Measurements from ENCODE around the gene MRPL10.
A peak's percentile ranks its signal among the peaks of the same experiment; 100 is the strongest.

The MRPL10 gene

GRCh38 chr17:47831003-47831933 is at the start of gene MRPL10, which contains the start of gene LRRC46:
MRPL10 (minus strand) TSS chr17:47831541; CDS start chr17:47831511, 30 bp downstream.
LRRC46 (plus strand) TSS chr17:47831670; CDS start chr17:47831990, 320 bp downstream.
- DNase-seq = peak; percentile 83 to 93 (median 86)

- no peak for DNase-seq
Measured at GRCh38 chr17:47879776-47880454, 48.6 kb upstream of the MRPL10 start.

GRCh38 chr17:47879028-47879585 is 47.8 kb upstream of the MRPL10 start:
- no peak for DNase-seq

DNA sequence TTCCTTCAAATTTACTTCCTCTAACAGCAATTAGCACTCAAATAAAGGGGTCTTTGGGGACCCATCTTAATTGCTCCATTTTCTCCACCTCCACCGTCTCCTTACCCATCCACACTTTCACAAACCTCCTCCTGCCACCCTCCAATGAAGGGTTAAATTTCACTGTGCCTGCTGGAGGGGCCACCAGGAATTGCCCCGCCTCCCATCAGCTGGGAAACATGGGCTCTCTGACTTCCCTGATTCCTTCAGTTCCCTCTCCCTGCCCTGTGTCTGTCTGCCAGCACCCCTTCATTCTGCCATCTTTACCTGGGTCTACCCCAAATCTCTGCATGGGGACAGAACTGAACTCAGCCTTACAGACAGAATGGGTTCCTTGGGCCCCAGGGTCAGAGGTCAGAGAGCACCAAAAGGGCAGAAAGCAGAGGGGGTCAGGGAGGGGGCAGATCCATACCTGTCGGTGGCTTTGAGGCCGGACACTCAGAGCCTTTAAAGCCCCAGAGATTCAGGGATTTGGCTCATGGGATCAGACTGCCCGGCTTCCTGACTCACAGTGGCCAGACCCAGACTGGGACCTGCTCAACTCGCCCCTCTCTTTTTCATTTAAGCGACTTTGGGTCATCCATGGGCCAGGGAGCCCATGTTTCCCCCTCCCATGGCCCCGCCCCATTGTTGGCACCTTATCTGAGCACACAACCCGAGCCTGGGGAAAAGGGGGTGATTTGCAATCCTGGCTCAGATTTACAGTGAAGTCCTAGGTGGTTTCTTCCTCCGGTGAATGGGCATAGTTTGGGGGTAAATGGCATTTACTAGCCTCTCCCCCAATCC is 47.1 kb upstream of the MRPL10 start:
- DNase-seq = no peak

- no peak for DNase-seq
Measured at GRCh38 chr17:47877368-47878034, 46.2 kb upstream of the MRPL10 start.

- no peak for DNase-seq
Measured at GRCh38 chr17:47875011-47875985, 44.0 kb upstream of the MRPL10 start.

GRCh38 chr17:47873200-47874090 is 42.1 kb upstream of the MRPL10 start:
- DNase-seq = no peak

DNA sequence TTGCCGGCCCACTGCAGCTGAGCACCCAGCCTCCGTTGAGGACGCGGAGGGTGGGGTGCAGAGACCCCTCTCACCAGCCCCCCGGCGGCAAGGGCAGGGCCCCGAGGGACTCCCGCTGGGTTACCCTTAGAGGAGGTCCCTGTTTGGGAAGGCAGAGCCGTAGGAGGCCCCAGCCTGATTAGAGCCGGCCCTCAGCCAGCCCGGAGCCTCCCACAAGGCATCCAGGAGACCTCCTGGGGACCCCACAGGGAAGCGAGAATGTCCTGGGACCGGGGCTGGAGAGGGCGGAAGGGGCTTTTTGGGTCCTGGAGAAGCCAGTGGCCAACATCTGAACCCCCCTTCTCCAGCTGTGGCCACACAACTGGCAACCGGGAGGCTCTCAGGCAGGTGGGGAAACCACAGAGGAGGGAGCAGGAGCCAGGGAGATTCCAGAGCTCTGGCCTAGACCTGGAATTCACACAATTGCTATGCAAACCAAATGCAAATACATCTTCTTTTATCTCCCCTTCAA is 41.4 kb upstream of the MRPL10 start:
- DNase-seq = no peak

DNA sequence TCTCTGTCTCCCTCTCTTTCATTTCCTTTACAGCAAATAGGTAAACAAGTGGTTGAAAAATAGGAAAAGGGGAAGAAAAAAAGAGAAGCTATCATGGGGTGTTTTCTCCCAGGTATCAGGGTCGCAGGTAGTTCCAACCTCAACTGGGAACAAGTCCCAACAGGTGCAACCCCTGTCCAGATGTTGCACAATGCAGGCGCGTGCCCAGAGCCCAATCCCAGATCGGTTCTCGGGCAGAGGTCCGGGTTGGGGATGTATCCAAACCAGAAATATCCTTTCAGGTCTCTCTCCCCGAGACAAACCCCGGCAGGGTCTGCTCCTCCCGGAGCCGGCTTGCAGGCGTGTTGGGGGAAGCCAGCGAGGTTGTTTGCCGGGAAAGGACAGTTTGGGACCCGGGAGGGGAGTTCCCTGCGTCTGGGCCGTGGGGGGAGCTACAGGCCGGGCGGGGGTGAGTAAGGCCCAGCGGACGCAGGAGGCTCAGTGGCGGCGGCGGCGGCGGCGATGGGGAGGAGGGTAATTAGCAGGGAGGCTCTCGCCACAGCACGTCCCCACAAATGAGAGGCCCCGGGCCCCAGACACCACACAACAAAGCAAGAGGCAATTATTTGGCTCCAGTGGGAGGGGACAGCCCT is 40.8 kb upstream of the MRPL10 start:
- no peak for DNase-seq

DNA sequence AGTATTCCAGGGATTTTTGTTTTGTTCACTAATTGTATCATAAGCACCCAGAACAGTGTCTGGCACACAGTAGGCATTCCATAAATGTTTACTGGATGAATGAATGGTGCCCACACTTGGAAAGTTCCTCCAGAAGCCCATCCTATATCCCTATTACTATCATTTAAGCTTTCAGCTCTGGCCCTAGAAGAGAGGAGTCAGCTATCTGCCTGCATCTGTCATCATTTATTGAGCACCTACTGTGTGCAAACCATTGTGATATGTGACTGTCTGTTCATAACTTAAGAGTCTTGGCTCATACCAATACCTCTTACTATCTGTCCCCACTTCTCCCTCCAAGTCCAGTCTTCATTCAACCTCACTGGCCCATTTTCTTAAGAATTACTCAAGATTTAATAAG is 39.7 kb upstream of the MRPL10 start:
- DNase-seq = no peak

DNA sequence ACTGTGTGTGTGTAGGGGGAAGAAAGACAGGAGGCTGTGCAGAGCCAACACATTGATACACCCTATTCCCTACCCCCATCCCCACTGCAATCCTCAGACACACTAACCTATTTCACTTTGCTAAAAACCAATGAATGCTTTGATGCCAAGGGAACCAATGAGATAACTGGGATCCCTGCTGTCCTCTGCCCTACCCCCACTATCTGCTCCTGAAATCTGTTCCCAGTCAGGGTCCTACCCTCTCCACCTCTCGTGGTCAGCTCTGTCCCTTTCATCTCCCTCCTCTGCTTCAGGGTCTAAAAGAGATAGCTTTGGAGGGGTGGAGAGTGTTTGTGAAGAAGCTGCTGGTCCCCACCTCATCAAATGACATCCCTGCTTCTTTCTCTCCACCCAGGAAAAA is 38.7 kb upstream of the MRPL10 start:
- no peak for DNase-seq

- DNase-seq = no peak
Measured at GRCh38 chr17:47869114-47869513, 37.8 kb upstream of the MRPL10 start.

- DNase-seq = no peak
Measured at GRCh38 chr17:47867813-47868533, 36.6 kb upstream of the MRPL10 start.

DNA sequence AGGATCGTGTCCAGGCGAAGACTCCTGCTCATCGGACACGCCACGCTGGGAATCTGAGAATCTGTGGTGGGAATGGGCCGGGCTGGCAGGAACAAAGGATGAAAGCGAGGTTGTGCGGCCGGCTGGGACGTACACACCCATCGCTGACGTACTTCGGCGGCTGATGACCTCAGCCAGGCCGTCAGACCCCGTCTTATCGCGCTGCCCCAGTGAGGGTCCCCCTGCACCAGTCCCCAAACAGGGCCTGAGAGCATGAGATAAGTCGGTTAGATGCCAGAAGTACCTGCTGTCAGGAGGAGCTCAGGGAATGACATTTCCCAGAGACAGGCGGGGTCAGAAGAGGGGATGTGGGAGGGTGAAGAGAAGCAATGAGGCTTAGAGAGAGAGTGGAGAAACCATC is 35.6 kb upstream of the MRPL10 start:
- no peak for DNase-seq

GRCh38 chr17:47864791-47865216 is 33.5 kb upstream of the MRPL10 start:
- DNase-seq = peak in 1 of 6 experiments; percentile 6

GRCh38 chr17:47862621-47863440 is 31.5 kb upstream of the MRPL10 start:
- DNase-seq = no peak

- no peak for DNase-seq
Measured at GRCh38 chr17:47860386-47860785, 29.0 kb upstream of the MRPL10 start.

All from stimulated activated naive CD4-positive, alpha-beta T cell (primary cell).